ENCODE data around the gene HIVEP3. TPM values are rescaled to one million over a fixed set of nuclear protein-coding genes. Genes with fewer than 3 reads are reported as not detected.

HIVEP3 gene
- total RNA-seq, 2 experiments from 2014 or later: 18.6 to 20.4 TPM

DNA sequence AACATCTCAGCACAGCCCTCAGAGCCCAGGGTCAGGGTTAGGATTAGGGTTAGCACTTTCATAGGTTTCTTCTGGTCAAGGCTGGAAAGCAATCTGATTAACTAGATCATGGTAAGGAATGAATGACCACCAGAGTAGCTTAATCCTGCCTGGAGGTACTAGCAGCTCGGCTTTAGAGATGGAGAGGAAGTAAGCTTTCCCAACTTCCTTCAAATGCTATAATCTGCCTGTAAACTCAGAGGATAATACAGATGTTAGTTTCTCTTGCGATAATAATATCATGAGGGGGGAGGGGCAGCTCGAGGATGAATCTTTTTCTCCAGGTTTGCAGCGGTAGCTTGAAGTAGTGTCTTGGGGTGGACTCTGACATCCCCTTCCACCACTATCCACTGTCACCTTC, 194.9 kb downstream of the HIVEP3 start:
- Mint-ChIP-seq H3K27ac (no peak overlapping the region), H3K36me3 (ENCODE audit: low read depth) (no peaks in the 10 kb centered on the region), H3K4me3 (no peak overlapping the region), H3K4me1 (ENCODE audit: low read depth) (peaks cover 36% of the 10 kb centered on the region), H3K27me3 (no peaks in the 10 kb centered on the region), H3K9me3 (no peaks in the 10 kb centered on the region)
- ATAC-seq (no peak), DNase-seq (no peak)
- ChIA-PET CTCF (interaction anchor here (0.7 kb wide), 1 partner anchor 59 kb away, joined by 3 read pairs; no protein-coding TSS in a partner anchor), POLR2A (interaction anchor here (1.2 kb wide), 1 partner anchor 15 kb away, joined by 4 read pairs; no protein-coding TSS in a partner anchor)
- TF ChIP-seq, protein P1, sequence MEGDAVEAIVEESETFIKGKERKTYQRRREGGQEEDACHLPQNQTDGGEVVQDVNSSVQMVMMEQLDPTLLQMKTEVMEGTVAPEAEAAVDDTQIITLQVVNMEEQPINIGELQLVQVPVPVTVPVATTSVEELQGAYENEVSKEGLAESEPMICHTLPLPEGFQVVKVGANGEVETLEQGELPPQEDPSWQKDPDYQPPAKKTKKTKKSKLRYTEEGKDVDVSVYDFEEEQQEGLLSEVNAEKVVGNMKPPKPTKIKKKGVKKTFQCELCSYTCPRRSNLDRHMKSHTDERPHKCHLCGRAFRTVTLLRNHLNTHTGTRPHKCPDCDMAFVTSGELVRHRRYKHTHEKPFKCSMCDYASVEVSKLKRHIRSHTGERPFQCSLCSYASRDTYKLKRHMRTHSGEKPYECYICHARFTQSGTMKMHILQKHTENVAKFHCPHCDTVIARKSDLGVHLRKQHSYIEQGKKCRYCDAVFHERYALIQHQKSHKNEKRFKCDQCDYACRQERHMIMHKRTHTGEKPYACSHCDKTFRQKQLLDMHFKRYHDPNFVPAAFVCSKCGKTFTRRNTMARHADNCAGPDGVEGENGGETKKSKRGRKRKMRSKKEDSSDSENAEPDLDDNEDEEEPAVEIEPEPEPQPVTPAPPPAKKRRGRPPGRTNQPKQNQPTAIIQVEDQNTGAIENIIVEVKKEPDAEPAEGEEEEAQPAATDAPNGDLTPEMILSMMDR (IDR thresholded peaks at IDR 0.05): no peak
- intact Hi-C loops (cut with micrococcal nuclease): no loop called here

DNA sequence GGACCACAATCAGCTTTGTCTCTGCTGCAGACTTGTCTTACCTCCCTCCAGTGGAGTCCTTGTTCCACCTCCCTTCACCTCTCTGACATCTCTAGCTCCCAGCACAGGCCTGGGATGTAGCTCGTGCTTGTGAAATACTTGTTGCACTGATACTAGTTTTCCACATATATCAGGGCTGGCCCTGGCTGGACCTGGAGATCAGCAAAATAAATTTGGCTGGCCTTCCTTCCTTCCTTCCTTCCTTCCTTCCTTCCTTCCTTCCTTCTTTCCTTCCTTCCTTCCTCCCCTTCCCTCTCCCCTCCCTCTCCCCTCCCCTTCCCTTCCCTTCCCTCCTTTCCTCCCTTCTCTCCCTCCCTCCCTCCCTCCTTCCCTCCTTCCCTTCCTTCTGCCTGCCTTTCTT, 196.5 kb downstream of the HIVEP3 start:
- H3K4me3 Mint-ChIP-seq: no peak overlapping the region

DNA sequence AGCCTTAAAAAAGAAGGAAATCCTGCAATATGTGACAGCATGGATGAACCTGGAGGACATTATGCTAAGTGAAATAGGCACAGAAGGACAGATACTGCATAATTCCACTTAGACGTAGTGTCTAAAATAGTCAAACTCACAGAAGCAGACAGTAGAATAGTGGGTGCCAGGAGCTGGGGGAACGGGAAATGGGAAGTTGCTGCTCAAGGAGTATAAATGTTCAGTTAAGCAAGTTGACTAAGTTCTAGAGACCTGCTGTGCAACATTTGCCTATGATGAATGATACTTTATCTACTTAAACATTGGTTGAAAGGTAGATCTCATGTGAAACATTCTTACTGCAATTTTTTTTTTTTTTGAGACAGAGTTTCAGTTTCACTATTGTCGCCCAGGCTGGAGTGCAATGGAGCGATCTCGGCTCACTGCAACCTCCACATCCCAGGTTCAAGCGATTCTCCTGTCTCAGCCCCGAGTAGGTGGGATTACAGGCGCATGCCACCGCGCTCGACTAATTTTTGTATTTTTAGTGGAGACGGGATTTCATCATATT, 197.8 kb downstream of the HIVEP3 start:
- POLR2A ChIA-PET: interaction anchor here (0.7 to 1.5 kb wide), 2 partner anchors 33 to 59 kb away, joined by 3 read pairs; no protein-coding TSS in a partner anchor
- intact Hi-C loops (cut with micrococcal nuclease): no loop called here

More for the DNA sequence above, 196.5 kb downstream of the HIVEP3 start:
- Mint-ChIP-seq H3K4me1 (ENCODE audit: low read depth) (peaks cover 23% of the 10 kb centered on the region), H3K36me3 (ENCODE audit: low read depth) (no peaks in the 10 kb centered on the region), H3K9me3 (no peaks in the 10 kb centered on the region), H3K27me3 (no peaks in the 10 kb centered on the region), H3K27ac (no peak overlapping the region)
- ChIA-PET POLR2A (interaction anchor here (1.5 kb wide), 1 partner anchor 60 kb away, joined by 3 read pairs; no protein-coding TSS in a partner anchor), CTCF (no interaction called here)
- intact Hi-C loops (cut with micrococcal nuclease): no loop called here
- no peak for ATAC-seq
- TF ChIP-seq, protein P1 (IDR thresholded peaks at IDR 0.05): no peak
- no peak for DNase-seq

DNA sequence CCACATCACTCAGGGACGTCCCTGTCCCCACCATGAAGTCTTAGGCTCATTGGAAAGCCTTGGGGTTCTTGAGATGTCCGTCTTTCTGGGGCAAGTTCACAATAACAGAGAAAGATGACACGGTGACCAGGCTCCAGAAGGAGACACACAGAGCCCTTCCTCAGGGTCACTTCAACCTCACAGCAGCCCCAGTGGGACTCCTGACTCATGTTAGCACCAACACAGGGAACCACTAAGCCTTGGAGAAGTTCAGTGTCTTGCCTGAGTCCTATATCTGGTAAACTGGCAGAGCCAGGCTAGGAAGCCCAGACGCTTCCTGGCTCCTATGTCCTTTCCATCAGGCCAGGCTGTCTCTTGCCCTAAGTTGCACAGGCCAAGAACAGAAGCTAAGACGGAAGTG, 199.1 kb downstream of the HIVEP3 start:
- ATAC-seq: no peak
- intact Hi-C loops (cut with micrococcal nuclease): no loop called here
- POLR2A ChIA-PET: interaction anchor here (0.7 to 1.0 kb wide), 3 partner anchors 19 to 73 kb away, joined by 3 read pairs; no protein-coding TSS in a partner anchor

More for the DNA sequence above, 197.8 kb downstream of the HIVEP3 start:
- Mint-ChIP-seq H3K4me3 (no peak overlapping the region), H3K36me3 (ENCODE audit: low read depth) (no peaks in the 10 kb centered on the region), H3K27me3 (no peaks in the 10 kb centered on the region), H3K9me3 (no peaks in the 10 kb centered on the region), H3K4me1 (ENCODE audit: low read depth) (peaks cover 18% of the 10 kb centered on the region), H3K27ac (peak overlapping the region; percentile 0)
- TF ChIP-seq, protein P1 (IDR thresholded peaks at IDR 0.05): no peak
- peak; percentile 45 for ATAC-seq
- CTCF ChIA-PET: no interaction called here
- no peak for DNase-seq

DNA sequence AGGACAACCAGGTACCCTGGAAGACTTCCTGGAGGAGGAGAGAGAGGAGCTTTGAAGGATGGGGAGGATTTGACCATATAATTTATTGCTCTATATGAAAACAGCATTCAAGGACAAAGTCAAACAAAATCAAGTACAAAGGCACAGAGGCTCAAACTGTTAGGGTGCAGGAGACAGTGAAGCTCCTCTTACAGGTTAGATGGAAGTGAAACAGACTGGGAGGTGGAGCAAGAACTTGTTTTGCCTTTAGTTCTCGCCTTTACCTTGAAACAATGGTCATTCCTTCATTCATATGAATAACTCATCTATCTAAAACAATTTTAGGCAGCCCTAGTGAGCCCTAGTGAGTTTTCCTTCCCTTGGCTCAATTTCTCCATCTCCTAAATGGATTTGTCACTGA, 199.6 kb downstream of the HIVEP3 start:
- Mint-ChIP-seq H3K27me3 (no peaks in the 10 kb centered on the region), H3K4me3 (no peak overlapping the region), H3K9me3 (no peaks in the 10 kb centered on the region), H3K4me1 (ENCODE audit: low read depth) (peaks cover 20% of the 10 kb centered on the region), H3K27ac (no peak overlapping the region), H3K36me3 (ENCODE audit: low read depth) (no peaks in the 10 kb centered on the region)
- ChIA-PET CTCF (interaction anchor here (1.5 kb wide), 1 partner anchor 12 kb away, joined by 3 read pairs; no protein-coding TSS in a partner anchor), POLR2A (interaction anchor here (1.0 kb wide), 2 partner anchors 39 to 73 kb away, joined by 3 read pairs; no protein-coding TSS in a partner anchor)
- TF ChIP-seq, protein P1 (IDR thresholded peaks at IDR 0.05): no peak
- intact Hi-C loops (cut with micrococcal nuclease): no loop called here
- DNase-seq: no peak
- no peak for ATAC-seq

More for the DNA sequence above, 199.1 kb downstream of the HIVEP3 start:
- CTCF ChIA-PET: interaction anchor here (1.5 kb wide), 1 partner anchor 13 kb away, joined by 3 read pairs; no protein-coding TSS in a partner anchor
- Mint-ChIP-seq H3K9me3 (no peaks in the 10 kb centered on the region), H3K36me3 (ENCODE audit: low read depth) (no peaks in the 10 kb centered on the region), H3K27ac (no peak overlapping the region), H3K4me1 (ENCODE audit: low read depth) (peaks cover 20% of the 10 kb centered on the region), H3K27me3 (no peaks in the 10 kb centered on the region), H3K4me3 (no peak overlapping the region)
- TF ChIP-seq, protein P1 (IDR thresholded peaks at IDR 0.05): no peak
- DNase-seq: no peak
